Embryonic facial prominence (tissue), 1 donor: ENCODE results near the gene MPRIP.

Experiments
- DNase-seq: peaks from one replicate; pipeline ENCODE4 v3.0.0-alpha.2; 2016; ENCODE audit errors: extremely low spot score

Gene MPRIP

DNA sequence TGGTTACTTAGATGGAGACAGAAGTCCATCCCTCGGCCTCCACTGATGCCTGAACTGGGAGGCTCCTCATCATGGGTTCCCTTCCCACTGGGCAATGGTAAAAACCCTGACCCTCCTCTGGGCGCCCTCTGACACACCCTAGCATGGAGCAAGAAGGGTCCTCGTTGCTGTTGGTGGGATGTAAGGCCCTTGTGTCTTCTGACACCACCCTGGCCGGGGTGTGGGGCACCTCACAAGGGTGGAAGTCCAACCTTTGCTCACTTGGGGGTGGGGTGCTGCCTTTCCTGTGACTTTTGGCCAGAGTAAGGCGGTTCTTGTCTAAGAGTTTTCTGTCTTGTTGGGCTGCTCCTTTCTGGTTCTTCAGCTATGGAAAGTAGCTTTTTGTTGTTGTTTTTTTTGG lies 28.7 kb downstream of the MPRIP start:
- DNase-seq = no peak

DNA sequence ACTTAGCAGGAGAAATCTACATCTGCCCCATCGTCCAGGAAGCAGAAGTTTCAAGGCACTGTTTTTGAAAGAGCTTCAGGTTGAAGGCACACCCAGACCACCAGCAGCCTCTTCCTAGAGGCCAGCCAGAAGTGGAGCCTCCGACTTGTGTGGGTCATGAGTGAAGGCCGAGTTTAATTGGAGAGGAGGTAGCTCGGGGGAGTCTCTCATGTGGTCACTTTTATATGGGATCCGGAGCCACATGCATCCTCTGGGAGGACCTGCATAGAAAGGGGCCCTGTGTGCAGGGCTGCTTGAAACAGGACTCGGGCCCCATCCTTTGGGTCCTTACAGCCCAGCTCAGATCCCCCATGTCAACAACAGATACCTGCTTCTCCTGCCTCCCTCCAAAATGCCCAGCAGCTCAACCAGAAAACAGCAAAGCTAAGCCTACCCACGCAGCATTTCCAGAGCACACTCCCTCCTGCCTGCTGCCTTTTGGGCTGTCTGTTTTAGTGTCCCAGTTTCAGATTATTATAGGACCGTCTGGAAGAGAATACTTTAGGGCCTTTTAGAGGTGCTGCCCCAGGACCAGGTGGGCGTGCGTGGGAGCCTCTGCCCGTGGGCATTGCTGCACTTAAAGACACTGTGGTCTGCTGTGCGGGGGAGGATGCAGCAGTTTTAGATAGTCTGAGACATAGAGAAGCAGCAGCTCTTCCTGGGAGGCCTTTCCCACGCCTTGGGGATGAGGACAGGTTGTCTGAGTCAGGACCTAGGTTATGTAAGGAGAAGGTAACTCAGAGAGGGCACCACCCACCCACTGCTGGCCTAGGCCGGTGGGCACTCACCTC lies 29.5 kb downstream of the MPRIP start:
- DNase-seq = no peak

DNA sequence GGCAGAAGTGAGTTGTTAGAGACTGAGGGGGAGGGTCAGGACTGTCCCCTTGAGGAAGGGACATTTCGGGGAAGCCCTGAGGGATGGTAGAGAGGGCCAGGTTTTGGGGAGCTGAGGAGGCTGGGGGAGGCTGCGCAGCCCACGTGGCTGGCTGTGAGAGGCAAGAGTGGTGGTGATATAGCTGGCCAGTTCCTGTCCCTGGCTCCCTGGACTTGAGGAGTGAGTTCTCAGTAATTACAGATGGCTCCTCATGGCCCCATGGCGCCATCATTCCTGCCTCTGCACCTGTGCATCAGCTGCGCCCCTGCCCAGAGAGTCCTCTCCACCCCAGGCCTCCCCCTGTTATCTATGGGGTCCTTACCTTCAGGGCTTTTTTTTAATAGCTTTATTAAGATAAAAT lies 30.3 kb downstream of the MPRIP start:
- no peak for DNase-seq

DNA sequence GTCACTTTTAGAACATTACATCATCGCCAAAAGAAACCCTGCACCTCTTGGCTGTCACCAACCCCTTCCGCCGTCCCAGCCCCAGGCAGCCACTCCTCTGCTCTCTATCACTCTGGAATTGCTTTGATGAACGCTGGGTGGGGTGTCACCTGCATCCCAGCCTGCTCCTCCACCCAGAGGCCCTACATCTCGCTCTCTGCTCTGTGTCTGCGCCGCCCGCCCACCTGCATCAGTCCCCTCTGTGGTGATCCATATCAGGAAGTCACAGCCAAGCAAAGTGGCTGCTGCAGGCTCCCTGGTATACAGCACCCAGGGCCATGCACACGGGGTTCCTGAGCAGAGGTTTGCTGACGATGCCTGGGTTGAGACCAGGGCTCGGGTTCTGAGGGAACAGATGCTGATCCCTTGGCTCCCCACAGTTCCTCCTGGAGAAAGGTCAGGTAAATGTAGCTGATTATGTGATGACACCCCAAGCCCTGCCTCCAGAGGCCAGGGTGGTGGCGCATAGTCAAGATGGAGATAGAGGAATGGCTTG lies 30.8 kb downstream of the MPRIP start:
- DNase-seq = no peak

DNA sequence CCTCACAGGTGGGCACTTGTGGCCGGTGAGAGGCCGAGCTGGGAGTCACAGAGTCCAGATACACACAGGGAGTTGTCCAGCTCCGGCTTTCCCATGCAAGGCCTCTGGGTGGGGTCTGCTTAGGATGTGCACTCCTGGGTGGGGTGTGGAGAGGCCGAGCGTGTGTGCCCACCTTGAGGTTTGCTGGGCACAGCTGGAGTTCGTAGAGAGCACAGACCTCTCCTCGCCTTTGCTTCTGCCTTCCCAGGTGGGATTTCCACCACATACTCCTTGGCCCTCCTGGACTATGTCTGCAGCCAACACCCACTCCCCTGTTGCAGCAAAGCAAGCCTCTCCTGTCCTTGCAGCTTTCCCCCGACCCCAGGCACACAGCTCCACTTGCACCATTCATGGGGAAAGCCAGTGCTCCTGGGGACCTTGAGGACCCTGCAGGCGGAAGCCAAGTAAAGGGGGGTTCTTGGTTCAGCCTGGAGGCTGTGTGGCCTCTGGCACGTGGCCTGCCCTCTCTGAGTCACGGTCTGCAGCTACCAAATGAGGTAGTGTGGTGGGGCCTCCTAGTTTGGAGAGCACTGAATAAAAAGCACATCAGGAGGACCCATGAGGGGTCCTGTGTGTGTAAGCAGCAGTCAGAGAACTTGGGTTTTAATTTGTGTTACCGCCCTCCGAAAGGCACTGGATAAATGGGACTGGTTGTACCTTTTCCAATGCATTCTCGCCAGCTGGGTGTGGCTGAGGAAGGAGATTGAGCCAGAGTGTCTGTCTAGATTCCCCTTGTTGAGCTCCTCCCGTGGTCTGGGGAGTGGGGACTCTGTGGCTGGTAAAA lies 31.5 kb downstream of the MPRIP start:
- DNase-seq = no peak

DNA sequence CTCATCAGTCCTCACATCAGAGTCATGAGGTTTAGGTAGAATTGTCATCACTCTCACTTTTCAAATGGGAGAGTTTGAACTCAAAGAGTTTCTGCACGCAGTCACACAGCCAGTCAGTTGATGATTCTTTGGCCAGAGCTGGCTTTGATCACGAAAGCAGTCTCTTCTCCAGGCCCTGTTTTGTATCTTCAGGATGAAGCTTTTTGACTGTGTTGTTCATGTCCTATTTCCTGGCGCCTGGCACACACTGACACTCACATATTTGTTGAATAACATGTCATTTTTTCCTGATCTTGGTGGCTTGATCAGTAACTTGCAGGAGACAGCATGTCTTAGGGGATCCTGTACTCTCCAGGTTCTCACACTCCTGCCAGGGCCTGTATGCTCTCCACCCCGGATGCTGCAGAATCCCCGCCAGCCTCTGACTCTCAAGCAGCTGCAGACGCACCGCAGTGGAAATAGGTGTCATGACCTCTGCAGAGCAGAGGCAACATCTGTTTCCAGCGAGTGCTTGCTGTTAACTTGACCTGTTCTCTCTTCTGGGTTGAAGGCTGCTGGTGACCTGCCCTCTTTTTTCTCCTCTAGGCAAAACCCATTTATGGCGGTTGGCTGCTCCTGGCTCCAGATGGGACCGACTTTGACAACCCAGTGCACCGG lies 33.0 kb downstream of the MPRIP start:
- no peak for DNase-seq

DNA sequence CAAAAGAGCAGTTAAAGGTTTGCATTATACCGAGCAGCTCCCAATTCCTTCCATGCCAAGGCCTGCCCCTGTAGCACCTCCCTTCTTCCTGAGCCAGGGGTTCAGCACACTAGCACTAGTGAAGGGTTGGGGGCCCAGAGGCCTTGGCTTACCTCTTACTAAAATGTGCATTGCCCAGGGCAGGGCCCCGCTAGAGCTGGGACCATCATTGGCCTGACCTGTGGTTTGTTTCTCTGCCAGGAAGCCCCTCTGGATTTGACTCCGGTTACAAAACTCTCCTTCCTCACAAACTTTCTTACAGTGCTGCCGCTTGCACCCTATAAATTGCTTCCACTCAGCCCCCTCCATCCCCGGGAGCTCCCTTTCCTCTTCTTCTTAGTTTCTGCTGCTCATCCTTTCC lies 33.8 kb downstream of the MPRIP start:
- DNase-seq = no peak

DNA sequence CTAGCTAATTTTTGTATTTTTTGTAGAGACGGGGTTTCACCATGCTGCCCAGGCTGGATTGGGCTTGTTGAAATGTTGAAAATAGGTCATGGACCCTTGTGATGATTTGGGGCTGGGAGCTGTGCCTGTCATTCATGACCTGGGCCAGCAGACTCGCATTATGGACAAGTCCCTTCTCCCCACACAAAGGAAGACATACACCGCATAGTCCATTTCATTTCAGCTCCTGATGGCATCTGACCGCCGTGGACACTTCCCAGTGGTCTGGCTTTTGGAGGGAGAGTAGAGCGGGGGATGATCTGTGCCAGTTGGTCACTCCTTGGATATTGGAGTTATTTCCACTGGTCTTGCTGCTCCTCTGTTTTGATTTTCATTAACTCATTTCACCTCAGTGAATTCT lies 34.8 kb downstream of the MPRIP start:
- no peak for DNase-seq

DNA sequence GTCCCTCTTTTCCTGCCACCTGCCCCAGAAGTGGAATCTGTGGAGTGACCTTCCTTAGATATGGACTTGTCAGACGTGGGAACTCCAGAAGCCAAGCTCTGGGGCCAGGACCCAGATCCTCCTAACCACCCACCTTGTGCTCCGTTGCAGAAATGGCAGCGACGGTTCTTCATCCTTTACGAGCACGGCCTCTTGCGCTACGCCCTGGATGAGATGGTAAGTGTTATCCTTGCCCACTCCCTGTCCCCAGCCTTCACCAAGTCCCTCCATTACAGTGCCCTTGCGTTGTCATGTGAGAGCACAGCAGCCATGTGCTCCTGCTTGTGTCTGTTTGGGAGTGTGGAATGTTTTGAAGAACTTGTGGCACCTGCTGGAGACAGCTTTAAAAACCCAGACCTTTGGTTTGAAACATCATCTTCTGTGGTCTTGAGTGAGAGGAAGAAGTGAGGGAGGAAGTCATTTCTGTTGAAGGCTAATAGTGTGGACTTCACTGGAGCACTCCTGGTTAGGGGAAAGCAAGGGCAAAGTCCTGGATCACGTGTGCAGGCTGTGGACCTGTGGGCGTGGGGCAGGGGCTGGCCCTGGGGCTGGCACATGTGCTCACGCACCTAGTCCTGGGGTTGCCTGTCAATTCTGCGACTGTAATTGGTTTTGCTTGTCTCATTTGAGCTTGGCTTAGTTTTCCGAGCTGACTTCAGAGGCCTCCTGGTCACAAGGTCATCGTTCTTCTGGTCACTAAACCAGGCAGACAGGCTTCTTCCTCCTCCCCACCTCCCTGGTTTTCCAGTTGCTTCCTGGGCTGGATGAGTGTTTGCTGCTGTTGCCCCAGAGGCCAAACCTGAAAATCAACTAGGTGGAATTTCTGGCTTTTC lies 35.8 kb downstream of the MPRIP start:
- DNase-seq = no peak

DNA sequence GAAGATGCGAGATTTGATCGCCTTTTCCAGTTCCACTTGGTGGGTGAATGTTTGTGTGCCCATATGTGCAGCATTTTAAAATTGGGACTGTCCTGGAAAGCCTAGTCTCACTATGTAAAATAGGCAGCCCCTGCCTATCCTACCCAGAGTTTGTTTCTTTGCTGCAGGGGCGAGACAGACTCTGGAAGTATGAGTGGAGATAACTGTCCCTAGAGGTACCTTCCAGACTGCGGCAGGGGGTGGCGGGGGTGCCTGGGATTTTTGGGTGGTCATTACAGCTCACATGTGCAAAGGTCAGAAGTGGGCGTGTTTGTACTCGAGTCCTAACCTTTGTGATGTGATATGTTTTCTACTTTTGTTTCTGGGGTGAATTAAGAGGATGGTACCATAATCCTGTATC lies 36.6 kb downstream of the MPRIP start:
- no peak for DNase-seq

DNA sequence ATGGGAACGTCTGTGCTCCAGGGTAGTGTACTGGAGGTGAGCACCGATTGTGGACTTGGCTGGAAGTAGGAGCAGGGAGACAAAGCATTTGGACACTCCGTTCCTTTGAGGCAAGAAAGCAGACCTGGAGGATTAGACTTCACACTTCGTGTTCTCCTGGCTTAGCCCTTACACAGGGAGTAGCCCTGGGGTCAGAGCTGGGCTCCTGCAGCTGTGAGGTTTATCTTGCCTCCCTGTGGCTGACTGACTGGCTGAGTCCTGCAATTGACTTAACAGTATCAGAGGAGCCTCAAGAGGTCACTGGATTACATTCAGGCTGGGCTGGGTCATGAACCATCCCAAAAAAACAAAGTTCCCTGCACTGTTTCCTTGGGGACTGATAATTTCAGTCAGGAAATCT lies 37.1 kb downstream of the MPRIP start:
- DNase-seq = no peak

DNA sequence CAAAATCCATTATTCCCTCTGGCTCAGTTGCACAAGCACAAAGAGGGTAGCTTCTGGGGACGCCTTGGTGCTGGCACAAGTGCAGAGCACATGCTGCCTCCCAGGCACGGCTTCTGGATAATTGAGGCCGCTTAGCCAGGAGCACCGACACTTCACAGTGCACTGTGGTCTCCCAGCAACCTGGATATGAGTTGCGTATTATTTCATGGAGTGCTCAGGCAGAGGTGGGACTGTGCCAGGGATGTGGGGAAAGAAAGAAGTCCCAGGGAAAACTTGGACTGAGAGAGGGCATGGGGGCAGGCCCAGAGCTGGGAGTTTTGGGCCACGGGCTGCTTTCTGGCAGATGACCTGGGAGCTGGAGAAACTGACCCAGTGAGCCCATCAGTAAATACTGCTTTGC lies 37.5 kb downstream of the MPRIP start:
- DNase-seq = no peak

DNA sequence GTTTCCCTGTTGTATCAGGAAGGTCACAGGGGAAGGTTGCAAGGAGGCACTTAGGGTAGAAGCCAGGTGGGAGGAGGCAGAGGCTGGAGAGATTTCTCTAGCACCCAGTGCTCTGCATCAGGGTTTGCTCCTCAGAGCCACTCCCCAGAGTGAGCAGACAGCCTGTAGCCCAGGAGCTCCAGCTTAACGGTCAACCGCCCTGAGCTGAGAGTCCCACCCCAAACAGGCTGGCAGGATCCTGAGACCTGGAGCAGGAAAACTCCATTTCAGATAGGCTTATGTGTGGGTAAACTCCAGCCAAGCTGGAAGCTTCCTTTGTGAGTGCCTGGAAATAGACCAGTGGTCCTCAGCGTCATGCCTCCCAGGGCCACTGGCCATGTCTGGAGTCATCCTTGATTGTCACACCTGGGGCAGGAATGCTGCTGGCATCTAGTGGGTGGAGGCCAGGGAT lies 37.9 kb downstream of the MPRIP start:
- DNase-seq = no peak

DNA sequence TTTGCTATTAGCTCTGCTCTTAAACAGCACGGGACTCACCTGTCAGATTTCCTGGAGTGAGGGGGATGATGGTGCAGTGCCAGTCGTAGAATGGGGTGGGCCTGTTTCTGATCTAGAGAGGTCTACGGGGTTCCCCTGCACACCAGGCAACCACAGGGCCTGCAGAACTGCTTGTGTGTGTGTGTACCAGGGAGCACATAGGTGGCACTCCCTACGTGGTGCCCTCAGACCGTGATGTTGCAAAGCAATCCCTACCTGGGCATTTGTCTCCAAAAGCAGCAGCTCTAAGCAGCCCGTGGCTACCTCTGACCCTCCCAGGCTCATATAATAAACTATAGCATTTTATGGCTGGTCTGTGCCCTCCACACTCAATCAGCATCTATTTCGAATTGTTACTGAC lies 38.5 kb downstream of the MPRIP start:
- DNase-seq = no peak

DNA sequence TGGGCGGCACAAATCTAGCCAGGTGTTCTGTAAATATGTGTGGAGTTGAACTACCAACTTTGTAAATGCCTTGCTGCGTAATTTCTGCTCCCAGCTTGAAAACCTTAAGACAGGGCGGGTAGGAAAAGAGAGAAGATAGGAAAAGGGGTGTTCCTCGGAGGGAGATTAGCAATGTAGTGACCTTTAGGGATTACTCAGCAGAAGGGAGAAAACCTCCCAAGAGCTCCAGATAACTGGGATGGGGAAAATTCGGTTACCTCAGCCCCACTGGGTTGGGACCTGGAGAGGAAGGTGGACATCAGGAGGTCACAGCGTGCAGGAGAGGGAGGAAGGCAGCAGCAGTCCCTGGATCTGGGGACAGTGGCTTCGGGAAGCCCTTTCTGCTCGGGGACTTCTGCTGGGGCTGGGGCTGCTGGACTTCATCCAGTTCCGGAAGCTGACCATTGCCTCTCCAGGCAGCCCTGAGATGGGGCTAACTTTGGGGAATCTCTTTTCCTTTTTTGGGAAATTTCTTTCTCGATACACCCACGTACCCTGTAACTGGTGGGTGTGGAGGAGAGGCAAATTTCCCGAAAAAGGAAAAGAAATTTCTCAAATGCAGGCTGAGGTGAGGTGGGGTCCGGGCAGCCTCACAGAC lies 39.2 kb downstream of the MPRIP start:
- DNase-seq = no peak

DNA sequence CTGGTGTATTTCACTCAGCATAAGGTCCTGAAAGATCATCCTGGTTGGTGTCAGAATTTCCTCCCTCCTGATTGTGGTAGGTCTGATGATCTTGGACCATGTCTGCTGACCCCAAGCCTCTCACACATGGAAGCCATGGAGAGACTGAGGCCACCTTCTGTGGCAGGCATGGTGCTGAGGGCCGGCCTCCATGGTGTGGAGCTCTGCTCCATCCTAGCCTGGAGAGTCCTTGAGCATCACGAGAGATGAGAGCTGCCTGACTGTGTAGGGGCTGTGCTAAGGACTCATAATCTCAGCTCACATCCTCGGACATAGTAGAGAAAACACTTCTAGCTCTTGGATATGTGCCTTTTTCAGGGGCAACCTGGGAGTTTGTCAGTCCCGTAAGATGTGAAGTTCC lies 40.6 kb downstream of the MPRIP start:
- no peak for DNase-seq

DNA sequence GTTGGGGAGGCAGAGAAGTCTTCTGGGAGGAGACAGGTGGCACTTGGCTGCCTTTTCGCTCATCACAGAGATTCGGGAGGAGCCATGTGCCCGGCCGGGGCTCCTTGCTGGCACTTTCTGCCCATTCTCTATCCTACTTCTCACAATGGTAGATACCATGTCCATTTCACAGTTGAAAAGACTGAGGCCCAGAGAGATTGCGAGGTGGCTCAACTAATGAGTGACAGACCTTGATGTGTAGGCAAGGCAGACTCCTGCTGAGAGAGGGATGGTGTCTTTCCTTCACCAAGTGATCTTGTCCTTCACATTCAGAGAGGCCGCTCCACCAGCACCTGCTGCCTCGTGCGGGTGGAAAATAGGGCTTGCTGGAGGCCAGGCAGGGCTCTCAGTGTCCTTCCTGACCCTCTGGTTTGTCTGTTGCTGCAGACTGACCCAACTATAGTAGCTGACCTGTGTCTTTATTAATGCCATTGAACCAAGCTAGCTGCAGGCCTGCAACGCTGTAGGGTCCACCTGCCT lies 42.1 kb downstream of the MPRIP start:
- no peak for DNase-seq

DNA sequence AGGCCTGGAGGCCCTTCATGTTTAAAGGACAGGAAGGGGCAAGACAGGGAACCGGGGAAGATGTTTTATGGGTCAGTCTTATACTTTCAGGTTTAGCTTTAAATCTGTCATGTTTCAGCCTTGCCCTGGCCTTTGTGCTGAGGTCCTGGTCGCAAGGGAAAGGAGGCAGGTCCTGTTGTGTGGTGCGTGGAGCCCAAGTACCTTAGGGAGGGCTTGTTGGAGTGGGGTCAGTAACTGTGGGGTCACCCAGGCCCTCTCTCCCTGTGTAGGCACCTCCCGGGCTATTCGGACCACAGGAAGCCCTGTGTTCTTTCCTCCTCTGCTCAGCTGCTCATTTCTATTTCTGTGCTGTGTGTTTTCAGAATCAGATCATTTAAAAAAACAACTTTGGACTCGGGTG lies 42.7 kb downstream of the MPRIP start:
- no peak for DNase-seq

DNA sequence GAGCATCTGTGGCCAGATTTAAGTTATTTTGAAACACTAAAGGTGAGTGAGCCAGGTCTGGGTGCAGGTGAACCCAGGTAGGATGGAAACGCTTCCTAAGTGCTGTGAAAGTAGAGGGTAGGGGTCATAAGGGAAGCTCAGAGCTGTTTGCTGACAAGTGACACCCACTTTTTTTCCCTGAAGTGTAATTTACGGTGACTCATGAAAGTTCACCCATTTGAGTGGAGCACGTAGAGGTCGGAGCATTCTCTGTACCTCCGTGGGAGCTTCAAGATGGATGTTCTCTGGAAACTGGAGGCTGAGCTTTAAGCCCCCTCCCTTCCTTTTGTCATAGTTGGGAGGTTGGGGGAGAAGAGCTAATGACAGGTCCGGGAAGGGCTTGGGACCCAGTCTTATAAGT lies 44.3 kb downstream of the MPRIP start:
- DNase-seq = no peak

DNA sequence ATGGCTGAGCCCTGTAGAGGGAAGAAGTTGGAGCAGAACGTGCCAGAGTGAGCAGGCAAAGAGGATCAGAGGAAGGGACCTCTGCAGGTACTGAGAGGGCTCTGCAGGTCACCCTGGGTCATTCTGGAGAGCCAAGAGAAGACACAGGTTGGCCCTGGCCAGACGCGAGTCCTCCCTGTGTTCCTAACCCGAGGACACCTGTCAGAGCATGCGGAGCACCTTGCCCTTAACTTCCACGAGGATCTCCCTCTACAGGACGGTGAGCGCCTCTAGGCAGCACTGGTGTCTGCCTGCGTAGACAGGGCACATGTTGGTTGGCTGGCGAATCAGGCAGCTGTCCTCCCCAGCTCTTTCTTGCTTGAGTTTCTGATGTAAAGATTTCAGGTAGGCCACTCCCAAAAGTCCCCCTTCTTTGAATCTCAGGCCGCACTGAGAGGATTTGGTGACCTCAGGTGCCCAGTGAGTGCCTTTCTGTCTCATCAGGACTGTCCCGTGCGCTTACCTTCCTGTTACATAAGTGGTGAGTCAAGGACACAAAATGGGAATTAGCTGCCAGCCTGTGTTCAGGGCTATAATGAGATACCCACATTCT lies 45.3 kb downstream of the MPRIP start:
- DNase-seq = no peak
